GM12864 (cell line): ENCODE data around the gene PLEKHF1.

Experiments used
- DNase-seq: peaks from one replicate; pipeline ENCODE4 v3.0.0-alpha.2; 2011; ENCODE audit warnings: low read depth
- H3K4me3 ChIP-seq: 2 replicates; pipeline ENCODE4 v1.5.1; 2011; ENCODE audit warnings: mild to moderate bottlenecking, low read depth, low read length, control low read depth
- TF ChIP-seq, protein P1 (sequence below): IDR thresholded peaks from 2 replicates; pipeline ENCODE4 v1.5.1; 2011; ENCODE audit warnings: low read depth, mild to moderate bottlenecking, moderate library complexity, low read length, control low read depth, inconsistent platforms; ENCODE audit errors: missing control alignments

The PLEKHF1 gene

DNA sequence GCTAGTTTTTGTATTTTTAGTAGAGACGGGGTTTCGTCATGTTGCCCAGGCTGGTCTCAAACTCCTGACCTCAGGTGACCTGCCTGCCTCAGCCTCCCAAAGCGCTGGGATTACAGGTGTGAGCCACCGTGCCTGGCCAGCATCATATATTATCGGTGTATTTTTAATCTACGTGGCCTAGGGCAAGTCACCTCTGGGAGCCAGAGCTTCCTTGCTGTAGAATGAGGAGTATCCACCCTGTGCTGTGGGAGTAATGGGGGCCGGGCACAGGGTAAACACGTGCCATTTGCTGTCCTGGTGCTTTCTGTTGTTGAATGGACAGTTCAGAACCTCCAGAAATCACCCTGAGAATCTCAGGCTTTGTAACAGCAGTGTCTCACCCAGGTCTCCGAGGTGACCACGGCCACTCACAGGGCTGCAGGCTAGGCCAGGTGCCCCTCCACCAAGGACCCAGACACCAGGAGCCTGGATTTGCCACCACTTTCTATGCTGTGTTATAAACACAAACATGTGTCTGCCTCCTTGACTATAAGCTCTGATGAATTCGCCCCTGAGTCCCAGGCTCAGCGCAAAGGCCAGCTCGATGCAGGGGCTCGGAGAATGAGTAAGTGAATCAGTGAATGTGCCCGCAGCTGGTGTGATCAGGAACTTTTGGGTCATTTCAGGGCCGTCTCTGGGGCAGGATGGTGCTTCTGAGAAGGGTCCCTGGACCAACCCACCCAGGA is 36.4 kb upstream of the PLEKHF1 start:
- TF ChIP-seq, protein P1, sequence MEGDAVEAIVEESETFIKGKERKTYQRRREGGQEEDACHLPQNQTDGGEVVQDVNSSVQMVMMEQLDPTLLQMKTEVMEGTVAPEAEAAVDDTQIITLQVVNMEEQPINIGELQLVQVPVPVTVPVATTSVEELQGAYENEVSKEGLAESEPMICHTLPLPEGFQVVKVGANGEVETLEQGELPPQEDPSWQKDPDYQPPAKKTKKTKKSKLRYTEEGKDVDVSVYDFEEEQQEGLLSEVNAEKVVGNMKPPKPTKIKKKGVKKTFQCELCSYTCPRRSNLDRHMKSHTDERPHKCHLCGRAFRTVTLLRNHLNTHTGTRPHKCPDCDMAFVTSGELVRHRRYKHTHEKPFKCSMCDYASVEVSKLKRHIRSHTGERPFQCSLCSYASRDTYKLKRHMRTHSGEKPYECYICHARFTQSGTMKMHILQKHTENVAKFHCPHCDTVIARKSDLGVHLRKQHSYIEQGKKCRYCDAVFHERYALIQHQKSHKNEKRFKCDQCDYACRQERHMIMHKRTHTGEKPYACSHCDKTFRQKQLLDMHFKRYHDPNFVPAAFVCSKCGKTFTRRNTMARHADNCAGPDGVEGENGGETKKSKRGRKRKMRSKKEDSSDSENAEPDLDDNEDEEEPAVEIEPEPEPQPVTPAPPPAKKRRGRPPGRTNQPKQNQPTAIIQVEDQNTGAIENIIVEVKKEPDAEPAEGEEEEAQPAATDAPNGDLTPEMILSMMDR = no peak
- no peak overlapping the region for H3K4me3 ChIP-seq
- no peak for DNase-seq

DNA sequence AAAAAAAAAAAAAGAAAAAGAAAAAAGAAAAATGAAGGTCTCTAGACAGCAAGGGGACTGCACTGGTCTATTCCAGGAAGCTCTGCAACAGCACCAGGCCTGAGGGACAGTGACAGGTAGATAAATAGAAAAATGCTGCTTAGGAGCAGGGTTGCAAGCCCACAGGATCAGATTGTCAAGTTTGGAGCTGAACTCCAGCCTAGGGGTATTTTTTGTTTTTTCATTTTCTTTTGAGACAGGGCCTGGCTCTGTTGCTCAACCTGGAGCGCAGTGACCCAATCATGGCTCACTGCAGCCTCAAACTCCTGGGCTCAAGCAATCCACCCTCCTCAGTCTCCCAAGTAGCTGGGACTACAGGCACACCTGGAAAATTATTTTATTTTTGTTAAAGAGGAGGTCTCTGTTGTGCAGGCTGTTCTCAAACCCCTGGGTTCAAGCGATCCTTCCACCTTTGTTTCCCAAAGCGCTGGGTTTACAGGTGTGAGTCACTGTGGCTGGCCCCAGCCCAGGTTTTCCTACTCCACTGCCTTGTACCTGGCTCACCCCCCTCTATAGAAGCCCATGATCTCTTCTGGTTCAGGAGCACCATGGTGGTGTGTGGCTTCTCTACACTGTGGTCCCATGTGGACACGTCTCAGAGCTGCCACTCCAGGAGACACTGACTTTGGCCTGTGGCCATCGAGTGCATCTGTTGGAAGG is 35.3 kb upstream of the PLEKHF1 start:
- no peak for DNase-seq
- H3K4me3 ChIP-seq = no peak overlapping the region
- TF ChIP-seq, protein P1 = no peak

DNA sequence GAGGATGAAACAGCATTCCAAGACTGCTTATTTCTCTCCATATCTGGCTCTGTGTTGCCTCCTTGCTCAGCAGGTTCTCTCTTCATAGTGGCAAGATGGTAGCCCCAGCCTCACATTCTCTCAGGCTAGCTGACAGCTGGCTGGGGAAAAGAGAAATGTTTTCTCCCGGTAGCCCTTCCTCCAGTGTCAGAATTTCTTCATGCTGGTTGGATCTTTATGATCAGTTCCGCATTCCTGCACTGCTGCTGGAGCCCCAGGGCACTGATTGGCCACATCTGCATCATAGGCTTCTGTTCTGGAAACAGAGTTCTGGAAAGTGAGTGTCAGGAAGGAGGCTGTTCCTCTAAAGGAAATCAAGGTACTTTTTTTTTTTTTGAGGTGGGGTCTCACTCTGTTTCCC is 34.6 kb upstream of the PLEKHF1 start:
- H3K4me3 ChIP-seq = no peak overlapping the region
- DNase-seq = no peak
- TF ChIP-seq, protein P1 = no peak

DNA sequence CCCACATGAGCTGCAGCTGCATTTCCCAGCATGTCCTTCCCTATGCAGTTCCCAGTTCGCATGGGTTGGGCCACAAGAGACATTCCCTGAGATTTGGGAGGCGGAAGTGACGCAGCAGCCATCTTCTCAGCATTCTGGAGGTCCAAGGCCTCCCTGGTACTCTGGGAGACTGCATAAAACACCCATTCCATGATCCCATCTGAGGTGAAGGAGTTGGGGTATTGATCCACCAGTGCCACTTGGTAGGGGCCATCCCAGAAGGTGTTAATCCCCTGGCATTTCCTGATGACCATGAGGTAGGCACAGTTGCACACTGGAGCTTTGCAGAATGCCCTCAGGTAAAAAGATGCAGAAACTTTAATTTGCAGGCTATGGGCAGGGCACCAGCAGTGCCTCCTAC is 33.8 kb upstream of the PLEKHF1 start:
- no peak overlapping the region for H3K4me3 ChIP-seq
- no peak for DNase-seq
- TF ChIP-seq, protein P1 = no peak

DNA sequence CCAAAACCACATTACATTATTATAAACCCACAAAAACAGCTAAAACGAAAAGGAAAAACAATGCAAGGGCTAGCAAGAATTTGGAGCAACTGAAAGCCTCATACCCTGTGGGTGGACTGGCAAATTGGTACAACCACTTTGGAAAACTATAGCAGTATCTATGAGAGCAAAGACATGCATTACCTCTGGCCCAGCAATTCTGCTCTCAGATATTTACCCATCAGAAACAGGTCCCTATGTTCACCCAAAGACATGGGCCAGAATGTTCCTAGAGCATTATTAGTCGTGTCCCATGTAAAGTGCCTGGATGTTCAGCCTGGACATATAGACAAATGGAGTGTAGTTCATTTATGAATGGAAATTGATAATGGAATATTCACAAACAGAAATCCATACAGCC is 31.3 kb upstream of the PLEKHF1 start:
- no peak for DNase-seq
- TF ChIP-seq, protein P1 = no peak
- no peak overlapping the region for H3K4me3 ChIP-seq

DNA sequence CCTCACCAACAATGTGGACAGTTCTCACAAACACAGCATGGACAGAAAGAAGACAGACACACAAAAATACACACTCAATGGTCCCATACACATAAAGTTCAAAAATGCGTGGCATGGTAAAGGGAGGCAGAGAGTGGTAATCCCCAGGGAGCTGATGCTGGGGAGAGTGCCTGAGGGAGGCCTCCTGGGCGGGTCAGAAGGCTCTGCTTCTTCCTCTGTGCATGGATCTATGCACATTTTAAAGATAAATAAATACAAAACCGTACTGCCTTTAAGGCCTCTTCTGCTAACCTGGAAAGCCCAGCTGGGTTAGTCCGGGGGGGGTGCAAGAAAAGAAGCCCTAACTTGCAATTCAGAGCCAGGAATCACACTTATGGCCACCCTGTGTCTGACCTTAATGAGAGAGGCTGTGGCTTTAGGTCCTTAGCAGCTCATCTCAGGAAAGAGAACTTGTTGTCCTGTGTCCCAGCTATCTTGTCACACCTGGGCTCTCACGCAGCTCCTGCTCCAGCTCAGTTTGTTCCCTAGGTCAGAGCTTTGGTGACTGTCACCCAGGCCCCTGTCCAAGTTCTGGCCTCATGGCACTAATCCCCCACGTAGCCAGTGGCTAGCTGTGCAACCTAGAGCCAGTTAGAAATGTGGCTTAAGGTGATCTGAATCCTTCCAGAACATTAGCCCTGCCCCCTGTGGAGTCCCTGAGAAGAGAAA is 30.7 kb upstream of the PLEKHF1 start:
- no peak for DNase-seq
- TF ChIP-seq, protein P1 = no peak
- H3K4me3 ChIP-seq = no peak overlapping the region
